ENCODE data around the gene BDH2.

BDH2 gene

GRCh38 chr4:103079621-103080020, 20.0 kb downstream of the BDH2 start:
- DNase-seq = no peak

- no peak for DNase-seq
Observed at GRCh38 chr4:103076747-103077347, 22.8 kb downstream of the BDH2 start, which contains the start of gene SLC9B2. SLC9B2 (minus strand) TSS chr4:103076761; CDS start chr4:103067550, 9,211 bp downstream.

- no peak for DNase-seq
Observed at GRCh38 chr4:103075894-103076746, 23.5 kb downstream of the BDH2 start.

GRCh38 chr4:103075435-103075893, 24.2 kb downstream of the BDH2 start:
- no peak for DNase-seq

GRCh38 chr4:103074744-103075434, 24.7 kb downstream of the BDH2 start:
- DNase-seq = no peak

- DNase-seq = no peak
Observed at GRCh38 chr4:103073792-103074438, 25.7 kb downstream of the BDH2 start.

- no peak for DNase-seq
Observed at GRCh38 chr4:103067841-103068547, 31.6 kb downstream of the BDH2 start.

GRCh38 chr4:103060453-103061148, 39.0 kb downstream of the BDH2 start:
- DNase-seq = no peak

- DNase-seq = no peak
Observed at GRCh38 chr4:103054030-103054429, 45.6 kb downstream of the BDH2 start.

- DNase-seq = no peak
Observed at GRCh38 chr4:103052779-103053178, 46.9 kb downstream of the BDH2 start.

GRCh38 chr4:103052145-103052544, 47.5 kb downstream of the BDH2 start:
- DNase-seq = no peak

- DNase-seq = no peak
Observed at GRCh38 chr4:103050736-103051436, 48.7 kb downstream of the BDH2 start.

- DNase-seq = no peak
Observed at GRCh38 chr4:103046416-103047290, 53.0 kb downstream of the BDH2 start.

GRCh38 chr4:103044183-103044582, 55.5 kb downstream of the BDH2 start:
- DNase-seq = no peak

GRCh38 chr4:103036169-103036568, 63.5 kb downstream of the BDH2 start:
- no peak for DNase-seq

GRCh38 chr4:103032574-103032973, 67.1 kb downstream of the BDH2 start:
- no peak for DNase-seq

GRCh38 chr4:103030791-103031190, 68.8 kb downstream of the BDH2 start:
- DNase-seq = no peak

- DNase-seq = no peak
Observed at GRCh38 chr4:103029300-103029699, 70.3 kb downstream of the BDH2 start.

Data from NCI-H1436 treated with DMSO at 0.1 percent for 48 hours (cell line).